ENCODE measurements around the gene DCANP1.

DNA sequence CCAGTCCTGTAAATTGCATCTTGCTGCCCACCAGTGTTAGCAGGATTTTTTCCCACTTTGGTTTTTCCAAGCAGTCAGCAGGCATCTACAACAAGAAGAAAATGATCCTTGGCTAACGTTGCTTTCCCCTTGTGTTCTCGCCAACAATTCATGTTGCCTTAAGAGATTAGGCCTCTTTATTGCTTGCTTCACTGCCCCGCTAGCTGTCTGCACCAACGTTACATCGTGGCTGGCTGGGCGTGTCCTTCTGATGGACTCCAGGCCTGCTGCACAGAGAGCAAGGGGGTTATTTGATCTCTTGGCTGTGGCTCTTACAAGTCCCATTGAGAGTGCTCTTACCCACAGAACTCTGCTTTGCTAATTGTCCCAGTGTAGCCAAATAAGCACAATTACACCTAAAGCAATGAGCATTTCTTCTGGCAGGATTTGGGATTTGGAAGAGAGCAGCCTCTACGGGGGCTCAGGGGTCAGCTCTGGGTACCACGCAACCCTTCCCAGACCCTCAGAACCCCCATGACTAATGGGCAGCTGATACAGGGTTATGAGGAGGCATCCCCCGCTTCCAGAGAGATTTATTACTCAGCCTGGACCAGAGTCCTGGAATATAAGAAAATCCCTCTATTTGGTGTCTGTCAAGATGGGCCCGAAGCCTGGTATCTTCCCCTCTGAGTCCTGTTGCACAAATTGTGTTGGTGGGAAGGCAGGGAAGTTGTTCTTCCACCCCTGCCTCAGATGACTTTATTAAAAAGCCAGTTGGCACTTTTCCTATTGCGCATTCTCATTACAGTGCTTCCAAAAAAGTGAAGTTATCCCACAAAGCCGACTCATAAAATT, 17.6 kb downstream of the DCANP1 start:
- TF ChIP-seq, protein P1, sequence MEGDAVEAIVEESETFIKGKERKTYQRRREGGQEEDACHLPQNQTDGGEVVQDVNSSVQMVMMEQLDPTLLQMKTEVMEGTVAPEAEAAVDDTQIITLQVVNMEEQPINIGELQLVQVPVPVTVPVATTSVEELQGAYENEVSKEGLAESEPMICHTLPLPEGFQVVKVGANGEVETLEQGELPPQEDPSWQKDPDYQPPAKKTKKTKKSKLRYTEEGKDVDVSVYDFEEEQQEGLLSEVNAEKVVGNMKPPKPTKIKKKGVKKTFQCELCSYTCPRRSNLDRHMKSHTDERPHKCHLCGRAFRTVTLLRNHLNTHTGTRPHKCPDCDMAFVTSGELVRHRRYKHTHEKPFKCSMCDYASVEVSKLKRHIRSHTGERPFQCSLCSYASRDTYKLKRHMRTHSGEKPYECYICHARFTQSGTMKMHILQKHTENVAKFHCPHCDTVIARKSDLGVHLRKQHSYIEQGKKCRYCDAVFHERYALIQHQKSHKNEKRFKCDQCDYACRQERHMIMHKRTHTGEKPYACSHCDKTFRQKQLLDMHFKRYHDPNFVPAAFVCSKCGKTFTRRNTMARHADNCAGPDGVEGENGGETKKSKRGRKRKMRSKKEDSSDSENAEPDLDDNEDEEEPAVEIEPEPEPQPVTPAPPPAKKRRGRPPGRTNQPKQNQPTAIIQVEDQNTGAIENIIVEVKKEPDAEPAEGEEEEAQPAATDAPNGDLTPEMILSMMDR (IDR thresholded peaks at IDR 0.05; ENCODE audit: low read depth, low read length, missing input control) = no peak
- no peak for TF ChIP-seq REST (IDR thresholded peaks at IDR 0.05)
- no peak for TF ChIP-seq EGR1 (IDR thresholded peaks at IDR 0.05; ENCODE audit: low read depth in 2 of 2)
- TF ChIP-seq JUND (IDR thresholded peaks at IDR 0.05) = no peak
- TF ChIP-seq TAF1 (conservative IDR thresholded peaks at IDR 0.05) = no peak
- TF ChIP-seq YY1 (IDR thresholded peaks at IDR 0.05) = no peak
- TF ChIP-seq, protein P2, sequence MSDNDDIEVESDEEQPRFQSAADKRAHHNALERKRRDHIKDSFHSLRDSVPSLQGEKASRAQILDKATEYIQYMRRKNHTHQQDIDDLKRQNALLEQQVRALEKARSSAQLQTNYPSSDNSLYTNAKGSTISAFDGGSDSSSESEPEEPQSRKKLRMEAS (IDR thresholded peaks at IDR 0.05) = no peak
- TF ChIP-seq HNF4A (conservative IDR thresholded peaks at IDR 0.05) = no peak
- TF ChIP-seq RAD21 (IDR thresholded peaks at IDR 0.05) = no peak
